Measurements from ENCODE around the gene LPIN1. TPM values are rescaled to one million over a fixed set of nuclear protein-coding genes. Genes with fewer than 3 reads are reported as not detected.

LPIN1 gene
- total RNA-seq, 1 experiment from 2014 or later, result 4.4 TPM

- H3K23me2 ChIP-seq (ENCODE audit: insufficient read length, low read depth, low read length, poor library complexity, severe bottlenecking), result no peaks in the 10 kb centered on the region
- H3K4ac ChIP-seq (ENCODE audit: low read depth, low read length), result no peak overlapping the region
- no peak overlapping the region for H3K23ac ChIP-seq (ENCODE audit: insufficient read length, low read depth, low read length)
- H3K4me2 ChIP-seq (ENCODE audit: insufficient read depth, insufficient read length, low read length), result no peak overlapping the region
- Mint-ChIP-seq H3K27me3 (ENCODE audit: low read depth) (peaks cover 2% of the 10 kb centered on the region), H3K4me3 (no peak overlapping the region), H3K9me3 (no peaks in the 10 kb centered on the region), H3K4me1 (peaks cover 18 to 25% of the 10 kb centered on the region in 2 experiments), H3K27ac (no peak overlapping the region), H3K36me3 (ENCODE audit: insufficient read depth in 1 of 3, low read depth in 3 of 3) (no peaks in the 10 kb centered on the region)
- H2AFZ ChIP-seq (ENCODE audit: low read length), result no peak overlapping the region
- no peak overlapping the region for H3T11ph ChIP-seq (ENCODE audit: low read length)
- no peak overlapping the region for H2AK5ac ChIP-seq (ENCODE audit: insufficient read length, low read length)
- peaks cover 4% of the 10 kb centered on the region; the same call in 1 of the 2 replicates for H3K4me1 ChIP-seq (ENCODE audit: insufficient read depth, low read length)
- H4K5ac ChIP-seq (ENCODE audit: insufficient read length, low read depth, low read length), result no peak overlapping the region
- TF ChIP-seq, protein P1, sequence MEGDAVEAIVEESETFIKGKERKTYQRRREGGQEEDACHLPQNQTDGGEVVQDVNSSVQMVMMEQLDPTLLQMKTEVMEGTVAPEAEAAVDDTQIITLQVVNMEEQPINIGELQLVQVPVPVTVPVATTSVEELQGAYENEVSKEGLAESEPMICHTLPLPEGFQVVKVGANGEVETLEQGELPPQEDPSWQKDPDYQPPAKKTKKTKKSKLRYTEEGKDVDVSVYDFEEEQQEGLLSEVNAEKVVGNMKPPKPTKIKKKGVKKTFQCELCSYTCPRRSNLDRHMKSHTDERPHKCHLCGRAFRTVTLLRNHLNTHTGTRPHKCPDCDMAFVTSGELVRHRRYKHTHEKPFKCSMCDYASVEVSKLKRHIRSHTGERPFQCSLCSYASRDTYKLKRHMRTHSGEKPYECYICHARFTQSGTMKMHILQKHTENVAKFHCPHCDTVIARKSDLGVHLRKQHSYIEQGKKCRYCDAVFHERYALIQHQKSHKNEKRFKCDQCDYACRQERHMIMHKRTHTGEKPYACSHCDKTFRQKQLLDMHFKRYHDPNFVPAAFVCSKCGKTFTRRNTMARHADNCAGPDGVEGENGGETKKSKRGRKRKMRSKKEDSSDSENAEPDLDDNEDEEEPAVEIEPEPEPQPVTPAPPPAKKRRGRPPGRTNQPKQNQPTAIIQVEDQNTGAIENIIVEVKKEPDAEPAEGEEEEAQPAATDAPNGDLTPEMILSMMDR (conservative IDR thresholded peaks at IDR 0.05), result no peak
- no peak overlapping the region for H2BK120ac ChIP-seq (ENCODE audit: low read depth, low read length, poor library complexity, severe bottlenecking)
- H2BK5ac ChIP-seq (ENCODE audit: insufficient read length, low read length), result no peak overlapping the region
- H2BK12ac ChIP-seq (ENCODE audit: insufficient read length, low read depth, low read length), result no peak overlapping the region
- no peak overlapping the region for H3K56ac ChIP-seq (ENCODE audit: insufficient read length, low read depth, low read length)
- no peak overlapping the region for H3K14ac ChIP-seq (ENCODE audit: insufficient read depth, low read length)
- no peaks in the 10 kb centered on the region for H3K79me1 ChIP-seq (ENCODE audit: insufficient read depth, low read depth, low read length, poor library complexity, severe bottlenecking)
- H2BK20ac ChIP-seq (ENCODE audit: low read depth, low read length, poor library complexity, severe bottlenecking), result no peak overlapping the region
- H3K27ac ChIP-seq (ENCODE audit: insufficient read length, low read depth, low read length), result no peak overlapping the region
- no peak overlapping the region for H2BK15ac ChIP-seq (ENCODE audit: low read depth, low read length)
- H3K27me3 ChIP-seq (ENCODE audit: insufficient read depth, low read length), result no peaks in the 10 kb centered on the region
- H4K91ac ChIP-seq (ENCODE audit: insufficient read length, low read depth, low read length), result no peak overlapping the region
- no peak overlapping the region for H3K18ac ChIP-seq (ENCODE audit: insufficient read length, low read depth, low read length)
- H3K79me2 ChIP-seq (ENCODE audit: insufficient read depth, low read length), result no peaks in the 10 kb centered on the region
- H3K9me3 ChIP-seq (ENCODE audit: control insufficient read depth, low read depth, low read length), result no peaks in the 10 kb centered on the region
- H4K8ac ChIP-seq (replicated peaks; ENCODE audit: insufficient read length, low read depth, low read length), result no peak overlapping the region
- no peak for DNase-seq
- no peaks in the 10 kb centered on the region for H4K20me1 ChIP-seq (ENCODE audit: control insufficient read depth, insufficient read depth, insufficient read length)
- H3K9ac ChIP-seq (ENCODE audit: extremely low read depth, insufficient read length, low read length), result no peak overlapping the region
Observed at GRCh38 chr2:11723061-11723371, 23.4 kb upstream of the LPIN1 start.

All from H9 (cell line).